ENCODE data around the gene RPL28.

DNA sequence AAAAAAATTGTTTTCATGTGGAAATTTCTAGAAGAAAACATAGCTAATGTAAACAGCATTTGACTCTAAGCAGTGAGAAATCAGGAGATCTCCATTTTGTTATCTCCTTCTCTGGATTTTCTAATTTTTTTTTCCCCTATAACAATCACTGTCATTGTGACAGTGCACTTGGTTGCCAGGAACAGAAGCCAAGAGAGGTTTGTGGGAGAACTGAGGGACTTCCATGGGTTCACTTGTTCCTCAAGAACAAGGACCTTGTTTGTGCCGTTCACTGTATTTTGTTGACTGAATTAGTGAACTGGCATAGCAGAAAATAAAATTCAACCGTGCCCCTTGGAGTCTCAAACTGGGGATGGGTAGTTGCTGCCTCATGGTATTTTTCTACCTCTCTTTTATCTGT lies 40.3 kb downstream of the RPL28 start:
- TF ChIP-seq POLR2A (IDR thresholded peaks at IDR 0.05) (no peak), POLR2AphosphoS5 (IDR thresholded peaks at IDR 0.05) (no peak)
- TF ChIP-seq, protein P1, sequence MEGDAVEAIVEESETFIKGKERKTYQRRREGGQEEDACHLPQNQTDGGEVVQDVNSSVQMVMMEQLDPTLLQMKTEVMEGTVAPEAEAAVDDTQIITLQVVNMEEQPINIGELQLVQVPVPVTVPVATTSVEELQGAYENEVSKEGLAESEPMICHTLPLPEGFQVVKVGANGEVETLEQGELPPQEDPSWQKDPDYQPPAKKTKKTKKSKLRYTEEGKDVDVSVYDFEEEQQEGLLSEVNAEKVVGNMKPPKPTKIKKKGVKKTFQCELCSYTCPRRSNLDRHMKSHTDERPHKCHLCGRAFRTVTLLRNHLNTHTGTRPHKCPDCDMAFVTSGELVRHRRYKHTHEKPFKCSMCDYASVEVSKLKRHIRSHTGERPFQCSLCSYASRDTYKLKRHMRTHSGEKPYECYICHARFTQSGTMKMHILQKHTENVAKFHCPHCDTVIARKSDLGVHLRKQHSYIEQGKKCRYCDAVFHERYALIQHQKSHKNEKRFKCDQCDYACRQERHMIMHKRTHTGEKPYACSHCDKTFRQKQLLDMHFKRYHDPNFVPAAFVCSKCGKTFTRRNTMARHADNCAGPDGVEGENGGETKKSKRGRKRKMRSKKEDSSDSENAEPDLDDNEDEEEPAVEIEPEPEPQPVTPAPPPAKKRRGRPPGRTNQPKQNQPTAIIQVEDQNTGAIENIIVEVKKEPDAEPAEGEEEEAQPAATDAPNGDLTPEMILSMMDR (IDR thresholded peaks at IDR 0.05 in 8 of 11, conservative IDR thresholded peaks at IDR 0.05 in 3 of 11): no peak

All from spleen (tissue), 7 donors.